ENCODE data around the gene NXPH1.

Gene NXPH1

DNA sequence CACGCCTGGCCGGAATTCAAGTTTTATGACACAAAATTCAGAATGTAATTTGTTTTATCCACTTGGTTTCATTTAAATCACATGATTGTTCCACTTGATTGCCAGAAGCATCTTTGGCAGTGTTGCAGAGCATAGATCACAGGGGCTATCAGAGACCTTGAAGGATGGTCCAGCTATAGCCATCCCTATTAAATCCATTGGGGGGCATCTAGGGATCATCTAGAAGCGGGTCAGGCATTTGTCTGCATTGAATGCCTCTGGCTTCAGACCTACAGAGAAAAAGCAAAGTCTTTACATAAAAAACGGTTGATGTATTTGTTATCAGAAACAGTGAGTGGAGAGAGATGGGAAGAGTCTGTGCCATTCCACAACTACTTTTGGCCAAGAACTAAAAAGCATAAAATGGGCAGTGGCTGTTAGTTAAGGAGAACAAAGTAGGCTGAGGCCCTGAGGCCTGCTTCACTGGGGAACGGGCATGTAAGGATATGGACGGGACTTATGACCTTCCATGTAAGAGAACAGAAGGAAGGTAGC is 146.3 kb downstream of the NXPH1 start:
- TF ChIP-seq CTCF (IDR thresholded peaks at IDR 0.05; ENCODE audit: extremely low read depth, insufficient read depth, missing control alignments), result no peak
- no peak for DNase-seq (ENCODE audit: low spot score)
- in situ Hi-C loops (cut with MboI; ENCODE audit: low pct_unique_long_range_greater_than_20kb, low sequenced_read_pairs, unreplicated experiment), result no loop called here

- TF ChIP-seq CTCF (IDR thresholded peaks at IDR 0.05; ENCODE audit: extremely low read depth, insufficient read depth, missing control alignments), result no peak
- DNase-seq (ENCODE audit: low spot score), result no peak
- in situ Hi-C loops (cut with MboI; ENCODE audit: low pct_unique_long_range_greater_than_20kb, low sequenced_read_pairs, unreplicated experiment), result no loop called here
Measured at GRCh38 chr7:8581842-8582241, 148.4 kb downstream of the NXPH1 start.

GRCh38 chr7:8582728-8583127 is 149.3 kb downstream of the NXPH1 start:
- no peak for TF ChIP-seq CTCF (IDR thresholded peaks at IDR 0.05; ENCODE audit: extremely low read depth, insufficient read depth, missing control alignments)
- no peak for DNase-seq (ENCODE audit: low spot score)
- in situ Hi-C loops (cut with MboI; ENCODE audit: low pct_unique_long_range_greater_than_20kb, low sequenced_read_pairs, unreplicated experiment), result no loop called here

DNA sequence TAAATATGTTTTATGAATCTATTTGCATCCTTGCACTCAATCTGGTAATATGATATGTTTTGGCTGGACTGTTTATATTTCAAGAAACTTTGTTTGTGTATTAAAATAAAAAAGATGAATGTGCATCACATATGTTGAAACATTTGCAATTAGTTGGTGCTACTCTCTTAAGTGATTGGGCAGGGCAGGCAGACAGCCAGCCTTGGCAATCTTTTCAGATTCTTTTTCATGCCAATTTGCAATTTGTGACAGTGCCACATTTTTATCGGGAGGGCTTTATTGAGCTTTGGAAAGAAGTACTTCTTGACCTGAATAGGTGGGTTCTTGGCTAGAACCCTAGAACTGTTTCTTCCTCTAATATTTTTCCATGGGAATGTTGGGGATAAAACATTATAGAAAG is 152.2 kb downstream of the NXPH1 start:
- TF ChIP-seq CTCF (IDR thresholded peaks at IDR 0.05; ENCODE audit: extremely low read depth, insufficient read depth, missing control alignments), result no peak
- in situ Hi-C loops (cut with MboI; ENCODE audit: low pct_unique_long_range_greater_than_20kb, low sequenced_read_pairs, unreplicated experiment), result no loop called here
- DNase-seq (ENCODE audit: low spot score), result no peak

DNA sequence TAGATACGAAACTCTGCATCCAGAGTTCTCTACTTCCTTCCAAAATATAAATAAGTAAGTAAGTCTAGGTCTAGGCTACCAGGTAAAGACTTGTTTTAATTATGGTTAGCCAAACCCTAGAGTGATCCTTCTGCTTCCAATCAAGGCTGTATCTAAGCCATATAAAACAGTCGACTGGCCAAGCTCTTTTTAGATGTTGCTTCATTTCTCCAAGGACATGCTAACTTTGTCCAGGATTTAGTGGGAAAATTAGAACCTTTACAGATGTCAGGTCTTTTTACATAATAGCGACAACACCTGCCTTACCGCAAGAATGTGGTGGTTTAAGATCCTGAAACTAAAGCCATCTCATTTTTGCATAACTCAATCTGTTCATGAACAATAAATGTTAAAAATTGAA is 156.8 kb downstream of the NXPH1 start:
- in situ Hi-C loops (cut with MboI; ENCODE audit: low pct_unique_long_range_greater_than_20kb, low sequenced_read_pairs, unreplicated experiment), result no loop called here
- no peak for DNase-seq (ENCODE audit: low spot score)
- TF ChIP-seq CTCF (IDR thresholded peaks at IDR 0.05; ENCODE audit: extremely low read depth, insufficient read depth, missing control alignments), result no peak

DNA sequence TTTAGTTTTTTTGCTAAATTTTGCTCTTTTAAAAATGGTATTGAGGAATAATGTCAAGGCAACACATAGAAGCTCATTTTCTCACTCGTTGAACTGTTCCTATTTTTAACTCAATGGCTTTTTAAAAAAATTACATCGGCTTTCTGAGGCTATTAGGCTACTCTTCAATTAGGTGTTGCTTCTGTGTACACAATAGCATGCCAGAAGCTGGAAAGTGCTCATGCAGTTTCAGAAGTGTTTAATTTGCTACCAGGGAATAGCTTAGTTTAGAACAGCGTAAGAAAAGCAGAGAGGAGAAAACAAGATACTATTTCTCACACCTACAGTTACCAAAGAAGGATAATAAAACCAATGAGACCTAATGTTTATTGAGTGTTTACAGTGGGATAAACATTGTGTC is 157.4 kb downstream of the NXPH1 start:
- no peak for TF ChIP-seq CTCF (IDR thresholded peaks at IDR 0.05; ENCODE audit: extremely low read depth, insufficient read depth, missing control alignments)
- no peak for DNase-seq (ENCODE audit: low spot score)
- in situ Hi-C loops (cut with MboI; ENCODE audit: low pct_unique_long_range_greater_than_20kb, low sequenced_read_pairs, unreplicated experiment), result no loop called here

- no peak for DNase-seq (ENCODE audit: low spot score)
- in situ Hi-C loops (cut with MboI; ENCODE audit: low pct_unique_long_range_greater_than_20kb, low sequenced_read_pairs, unreplicated experiment), result no loop called here
- no peak for TF ChIP-seq CTCF (IDR thresholded peaks at IDR 0.05; ENCODE audit: extremely low read depth, insufficient read depth, missing control alignments)
Measured at GRCh38 chr7:8591289-8591688, 157.9 kb downstream of the NXPH1 start.

Data from GM13977 (cell line).